Skeletal muscle tissue (tissue), 4 donors: ENCODE data around the gene GART. TPM values are rescaled to one million over a fixed set of nuclear protein-coding genes. Genes with fewer than 3 reads are reported as not detected.
"Not testable (repeated sequence)": the region's sequence is repeated elsewhere in the genome, so short reads cannot be mapped to it uniquely, and the experiment has no call there.

ENCODE experiments used
- H3K27ac ChIP-seq: one replicate; pipeline ENCODE4 v1.7.0; 2013; ENCODE audit warnings: mild to moderate bottlenecking, low read depth, low read length, inconsistent platforms
- H3K27me3 ChIP-seq, 3 donors: one replicate each; pipeline ENCODE4 v1.7.0; 2013; ENCODE audit warnings: low read length in 3 of 3; ENCODE audit not compliant: control insufficient read depth in 3 of 3, insufficient read depth in 3 of 3
- H3K36me3 ChIP-seq, 3 donors: one replicate each; pipeline ENCODE4 v1.7.0; 2013; ENCODE audit warnings: low read length in 3 of 3; ENCODE audit not compliant: control insufficient read depth in 3 of 3, insufficient read depth in 3 of 3
- H3K4me1 ChIP-seq, 3 donors: one replicate each; pipeline ENCODE4 v1.7.0; 2013; ENCODE audit warnings: low read length in 3 of 3, mild to moderate bottlenecking in 3 of 3; ENCODE audit not compliant: control insufficient read depth in 3 of 3, insufficient read depth in 3 of 3
- H3K4me3 ChIP-seq, 3 donors: one replicate each; pipeline ENCODE4 v1.7.0; 2013; ENCODE audit warnings: low read length in 3 of 3
- H3K9ac ChIP-seq, 3 donors: one replicate each; pipeline ENCODE4 v1.7.0; 2013; ENCODE audit warnings: low read length in 3 of 3, mild to moderate bottlenecking in 3 of 3, moderate library complexity in 2 of 3, low read depth in 1 of 3
- H3K9me3 ChIP-seq, 3 donors: one replicate each; pipeline ENCODE4 v1.7.0; 2013; ENCODE audit warnings: low read length in 3 of 3; ENCODE audit not compliant: control insufficient read depth in 3 of 3
- total RNA-seq: library from RNA; depleted of rRNA; stranded (reverse); fragments of >200 nt; gene quantifications from one replicate; pipeline ENCODE4 v1.2.3, GENCODE V29; 2014
- donor health status: Osteomylitis.

The GART gene
- 52.2 TPM for total RNA-seq

- Histone ChIP-seq H3K27me3 (no peaks in the 10 kb centered on the region), H3K4me3 (peak within 1 kb of the TSS; percentile 97 to 98 (median 98)), H3K36me3 (peaks cover 2 to 16% (median 9%) of the 10 kb centered on the region in 3 donors), H3K27ac (peak within 1 kb of the TSS; percentile 100), H3K9me3 (no peaks in the 10 kb centered on the region), H3K9ac (peak within 1 kb of the TSS; percentile 100), H3K4me1 (peaks cover 11 to 25% (median 18%) of the 10 kb centered on the region in 3 donors)
Observed at GRCh38 chr21:33541756-33542639, at the start of gene GART. Gene GART (minus strand): TSS chr21:33542117. CDS start chr21:33539315, 2,802 bp downstream.

- Histone ChIP-seq H3K27ac (peak within 1 kb of the TSS; percentile 86), H3K9ac (peak within 1 kb of the TSS; percentile 83 to 88 (median 85)), H3K9me3 (no peaks in the 10 kb centered on the region), H3K4me1 (peaks cover 11 to 16% (median 12%) of the 10 kb centered on the region in 3 donors), H3K36me3 (no peaks in the 10 kb centered on the region), H3K27me3 (no peaks in the 10 kb centered on the region), H3K4me3 (peak within 1 kb of the TSS; percentile 77 to 89 (median 84))
Observed at GRCh38 chr21:33588485-33589335, 46.8 kb upstream of the GART start, which contains the start of gene DONSON. Gene DONSON (minus strand): TSS chr21:33588684. CDS start chr21:33588641, 43 bp downstream.

DNA sequence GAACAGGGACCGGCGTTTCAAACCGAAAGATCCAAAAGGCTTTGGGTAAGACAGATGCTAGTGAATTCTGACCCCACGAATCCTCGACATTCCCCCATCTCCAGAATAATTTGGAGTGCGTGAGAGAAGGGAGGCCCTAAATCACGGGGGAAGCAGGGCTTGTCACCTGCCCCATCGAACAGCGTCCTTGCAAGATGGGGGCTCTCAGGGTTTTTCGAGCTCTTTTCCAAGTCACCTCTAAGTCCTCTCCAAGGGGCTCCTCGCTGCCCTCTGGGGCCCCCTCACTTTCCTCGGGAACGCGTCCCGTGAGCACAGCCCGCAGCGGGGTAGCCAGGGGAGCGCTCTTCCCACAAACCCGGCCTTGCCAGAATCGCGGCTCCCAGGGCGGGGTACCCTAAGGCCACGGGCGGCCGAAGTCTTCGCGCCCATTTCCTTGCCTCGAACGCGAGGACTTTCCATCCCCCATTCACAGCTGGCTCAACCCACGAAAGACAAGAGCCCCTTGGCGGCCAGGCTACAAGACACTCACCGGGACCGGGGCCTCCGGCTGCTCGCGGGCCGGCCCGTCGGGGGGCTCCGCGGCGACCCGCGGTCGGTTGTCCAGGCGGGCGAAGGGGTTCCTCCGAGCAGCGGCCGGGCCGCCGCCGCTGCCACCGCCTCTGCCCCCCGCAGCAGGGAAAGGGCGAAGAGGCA lies 46.0 kb upstream of the GART start:
- Histone ChIP-seq H3K27me3 (no peaks in the 10 kb centered on the region), H3K27ac (peak overlapping the region; percentile 86), H3K4me3 (peak overlapping the region; percentile 71 to 89 (median 77)), H3K4me1 (peaks cover 11 to 16% (median 12%) of the 10 kb centered on the region in 3 donors), H3K9me3 (no peaks in the 10 kb centered on the region), H3K36me3 (no peaks in the 10 kb centered on the region), H3K9ac (peak overlapping the region; percentile 63 to 84 (median 77))

DNA sequence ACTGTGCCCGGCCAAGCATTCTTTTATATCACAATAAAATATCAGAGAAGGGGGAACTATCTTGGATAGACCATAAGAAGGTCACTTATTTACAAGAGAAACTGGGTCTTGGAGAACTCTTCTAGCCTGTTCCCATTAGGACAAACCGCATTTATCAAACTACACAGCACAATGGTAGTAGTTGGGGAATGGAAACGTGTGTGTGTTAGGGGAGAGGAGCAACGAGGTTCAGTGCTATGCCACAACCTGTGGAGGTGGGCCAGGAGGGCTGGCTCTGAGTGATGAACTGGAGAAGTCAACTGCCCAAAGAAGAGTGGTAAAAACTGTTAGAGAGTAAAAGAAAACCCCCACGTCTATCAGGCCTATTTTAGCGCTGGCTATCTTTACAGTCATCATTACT lies 45.0 kb upstream of the GART start:
- no peak overlapping the region for H3K9ac ChIP-seq
- peaks cover 11 to 16% (median 12%) of the 10 kb centered on the region in 3 donors for H3K4me1 ChIP-seq
- no peak overlapping the region for H3K4me3 ChIP-seq
- H3K27me3 ChIP-seq: no peaks in the 10 kb centered on the region
- peaks cover 0 to 2% (median 0%) of the 10 kb centered on the region in 3 donors for H3K36me3 ChIP-seq
- H3K9me3 ChIP-seq: no peaks in the 10 kb centered on the region
- H3K27ac ChIP-seq: no peak overlapping the region

GRCh38 chr21:33584455-33584854 lies 42.5 kb upstream of the GART start:
- peaks cover 0 to 9% (median 4%) of the 10 kb centered on the region in 3 donors for H3K36me3 ChIP-seq

GRCh38 chr21:33578959-33579542 lies 37.1 kb upstream of the GART start:
- no peaks in the 10 kb centered on the region for H3K9me3 ChIP-seq
- peaks cover 15 to 39% (median 36%) of the 10 kb centered on the region in 3 donors for H3K36me3 ChIP-seq
- no peak overlapping the region for H3K27ac ChIP-seq
- H3K4me3 ChIP-seq: no peak overlapping the region
- H3K4me1 ChIP-seq: no peaks in the 10 kb centered on the region
- H3K9ac ChIP-seq: no peak overlapping the region
- no peaks in the 10 kb centered on the region for H3K27me3 ChIP-seq

More at GRCh38 chr21:33584455-33584854, 42.5 kb upstream of the GART start:
- H3K9ac ChIP-seq: no peak overlapping the region
- no peaks in the 10 kb centered on the region for H3K9me3 ChIP-seq
- H3K27me3 ChIP-seq: no peaks in the 10 kb centered on the region
- no peak overlapping the region for H3K27ac ChIP-seq
- peaks cover 10 to 12% (median 11%) of the 10 kb centered on the region in 3 donors for H3K4me1 ChIP-seq
- no peak overlapping the region for H3K4me3 ChIP-seq

- peaks cover 18 to 43% (median 42%) of the 10 kb centered on the region in 3 donors for H3K36me3 ChIP-seq
- no peaks in the 10 kb centered on the region for H3K27me3 ChIP-seq
- H3K9me3 ChIP-seq: no peaks in the 10 kb centered on the region
- H3K27ac ChIP-seq: no peak overlapping the region
- no peak overlapping the region for H3K4me3 ChIP-seq
- H3K4me1 ChIP-seq: no peaks in the 10 kb centered on the region
- H3K9ac ChIP-seq: no peak overlapping the region
Observed at GRCh38 chr21:33578214-33578613, 36.3 kb upstream of the GART start.

GRCh38 chr21:33576741-33577141 lies 34.8 kb upstream of the GART start:
- H3K4me1 ChIP-seq, H3K9ac ChIP-seq, H3K9me3 ChIP-seq, H3K27me3 ChIP-seq, H3K27ac ChIP-seq, H3K4me3 ChIP-seq: not testable (repeated sequence)
- peaks cover 18 to 48% (median 44%) of the 10 kb centered on the region in 3 donors for H3K36me3 ChIP-seq

DNA sequence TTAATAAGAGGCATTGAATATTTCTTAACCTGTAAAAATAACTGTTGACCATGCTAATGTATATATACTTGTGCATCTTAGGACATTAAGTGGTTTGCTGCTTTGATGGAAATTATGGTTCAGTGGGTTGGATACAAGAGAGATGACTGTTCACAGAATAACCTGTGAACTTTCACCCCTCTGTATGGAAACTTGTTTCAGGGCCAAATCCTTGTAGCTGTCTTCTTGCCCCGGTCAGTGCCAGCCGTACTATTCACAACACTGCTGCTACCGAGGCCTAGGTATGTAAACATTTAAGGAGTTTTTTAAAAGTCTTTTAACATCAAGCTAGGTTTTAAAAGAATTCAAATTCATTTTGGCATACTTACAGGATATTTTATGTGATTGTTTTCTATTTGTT lies 30.4 kb upstream of the GART start:
- H3K27ac ChIP-seq: no peak overlapping the region
- H3K4me1 ChIP-seq: peaks cover 3 to 4% (median 3%) of the 10 kb centered on the region in 3 donors
- no peaks in the 10 kb centered on the region for H3K9me3 ChIP-seq
- H3K36me3 ChIP-seq: peaks cover 34 to 57% (median 50%) of the 10 kb centered on the region in 3 donors
- H3K9ac ChIP-seq: peak overlapping the region in 2 of 3 donors; percentile 3 to 4
- no peak overlapping the region for H3K4me3 ChIP-seq
- no peaks in the 10 kb centered on the region for H3K27me3 ChIP-seq
